ENCODE results near the gene ARSB. TPM values are rescaled to one million over a fixed set of nuclear protein-coding genes. Genes with fewer than 3 reads are reported as not detected.

ARSB gene
- total RNA-seq, 1 donor from 2014 or later, result 30.2 TPM

GRCh38 chr5:78727786-78728761 lies 257.0 kb downstream of the ARSB start:
- Histone ChIP-seq H3K27ac (ENCODE audit: low read depth, low read length) (no peak overlapping the region), H3K36me3 (ENCODE audit: insufficient read depth, low read length) (no peaks in the 10 kb centered on the region), H3K9me3 (ENCODE audit: insufficient read depth, low read depth, low read length) (no peaks in the 10 kb centered on the region), H2AFZ (ENCODE audit: low read depth, low read length) (no peak overlapping the region), H3K79me2 (ENCODE audit: insufficient read depth, low read length) (no peaks in the 10 kb centered on the region), H3K27me3 (ENCODE audit: insufficient read depth, low read length) (peaks cover 2% of the 10 kb centered on the region), H3K4me1 (ENCODE audit: insufficient read depth, low read length) (peaks cover 4% of the 10 kb centered on the region), H3K4me2 (ENCODE audit: low read length) (no peak overlapping the region), H3K4me3 (ENCODE audit: insufficient read depth, low read depth, low read length) (no peak overlapping the region), H3K9ac (ENCODE audit: low read length) (no peak overlapping the region), H4K20me1 (ENCODE audit: insufficient read depth, low read length) (no peaks in the 10 kb centered on the region)
- Mint-ChIP-seq H3K4me3 (ENCODE audit: unreplicated experiment) (no peak overlapping the region), H3K9me3 (ENCODE audit: unreplicated experiment) (no peaks in the 10 kb centered on the region), H3K27ac (ENCODE audit: unreplicated experiment) (no peak overlapping the region), H3K4me1 (ENCODE audit: low read depth, unreplicated experiment) (no peaks in the 10 kb centered on the region), H3K27me3 (ENCODE audit: low read depth, unreplicated experiment) (no peaks in the 10 kb centered on the region), H3K36me3 (ENCODE audit: low read depth, unreplicated experiment) (no peaks in the 10 kb centered on the region)
- no peak for DNase-seq (ENCODE audit: low read depth)
- FAIRE-seq, result no peak
- TF ChIP-seq EZH2 (IDR thresholded peaks at IDR 0.05; ENCODE audit: insufficient read depth, low read length), result no peak
- no peak for TF ChIP-seq CTCF (IDR thresholded peaks at IDR 0.05; ENCODE audit: insufficient read depth, low read depth, low read length)

Other genes with a start within 250 kb of the ARSB start
- gene DMGDH, start 84.4 kb upstream of the ARSB start, total RNA-seq, result not detected in 2 replicates
- gene BHMT2, start 84.5 kb upstream of the ARSB start, total RNA-seq, result not detected in 2 replicates
- not detected in 2 replicates for gene BHMT, start 126.5 kb upstream of the ARSB start, total RNA-seq

Measured in astrocyte (in vitro differentiated cells and primary cell).